HUDEP-2 (cell line): ENCODE results near the gene CRIM1.

Source experiments
- DNase-seq, 76 experiments: peaks; one replicate each; lab custom pipeline; 2025; ENCODE audit not compliant: unreplicated experiment in 76 of 76; lab: John Stamatoyannopoulos, UW

Gene CRIM1

DNA sequence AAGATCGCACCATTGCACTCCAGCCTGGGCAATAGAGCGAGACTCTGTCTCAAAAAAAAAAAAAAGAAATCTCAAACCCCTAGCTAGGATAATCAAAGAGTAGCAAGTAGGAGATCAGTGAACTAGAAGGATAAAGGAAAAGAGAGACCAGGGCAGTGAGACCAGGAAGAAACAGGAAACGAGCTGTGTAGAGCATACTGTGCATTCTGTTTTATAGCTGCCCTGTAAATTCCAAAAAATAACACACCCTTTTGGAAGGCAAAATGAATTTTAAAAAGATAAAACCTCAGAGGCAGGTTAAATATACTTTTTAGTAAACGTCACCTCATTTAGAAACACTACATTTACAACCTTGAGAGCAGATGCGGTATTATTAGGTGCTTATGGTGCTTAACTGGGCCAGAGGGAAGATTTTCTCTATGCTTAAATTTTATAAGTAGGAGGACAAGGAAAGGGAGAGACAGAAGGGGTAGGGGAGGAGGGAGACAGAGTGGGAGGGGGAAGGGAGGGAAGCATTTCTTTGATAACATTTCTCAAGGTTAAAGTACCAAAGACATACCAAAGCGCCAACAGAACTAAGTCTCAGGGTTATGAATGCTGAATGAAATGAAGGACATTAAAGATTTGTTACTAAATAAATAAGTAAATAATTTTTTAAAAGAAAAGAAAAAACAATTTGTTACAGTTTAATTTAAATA is 212.3 kb downstream of the CRIM1 start:
- no peak for DNase-seq

DNA sequence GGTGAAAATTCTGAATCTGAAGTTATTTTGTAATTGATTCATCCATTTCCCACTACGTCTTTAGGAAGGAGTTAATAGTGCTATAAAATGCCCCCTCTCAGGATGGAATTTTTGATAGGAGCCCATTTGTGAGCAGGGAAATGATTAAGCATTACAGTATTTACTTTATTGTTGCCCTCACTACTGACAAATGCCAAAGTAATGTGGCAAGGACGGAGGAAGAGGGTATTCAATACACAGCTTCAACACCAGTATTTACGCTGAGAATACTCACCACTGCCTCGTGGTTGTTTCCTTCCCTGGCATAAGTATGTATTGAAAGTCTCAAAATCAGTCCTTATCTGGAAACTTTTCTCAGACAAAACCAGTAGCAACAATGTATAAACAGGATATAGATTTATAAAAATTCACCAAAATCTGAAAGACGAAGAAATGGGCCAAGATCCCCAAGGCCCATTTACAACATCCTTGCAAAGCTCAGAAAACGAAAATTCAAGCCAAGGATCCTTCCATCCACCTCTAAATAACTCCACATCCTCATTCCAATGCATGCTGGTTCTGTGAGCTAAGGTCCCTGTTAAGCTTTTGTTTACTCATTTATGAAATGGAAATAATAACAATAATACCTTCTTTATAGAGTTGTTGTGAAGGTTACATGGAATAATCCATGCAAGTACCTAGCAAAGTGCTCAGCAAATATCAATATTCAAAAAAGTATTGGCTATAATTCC is 213.1 kb downstream of the CRIM1 start:
- no peak for DNase-seq

DNA sequence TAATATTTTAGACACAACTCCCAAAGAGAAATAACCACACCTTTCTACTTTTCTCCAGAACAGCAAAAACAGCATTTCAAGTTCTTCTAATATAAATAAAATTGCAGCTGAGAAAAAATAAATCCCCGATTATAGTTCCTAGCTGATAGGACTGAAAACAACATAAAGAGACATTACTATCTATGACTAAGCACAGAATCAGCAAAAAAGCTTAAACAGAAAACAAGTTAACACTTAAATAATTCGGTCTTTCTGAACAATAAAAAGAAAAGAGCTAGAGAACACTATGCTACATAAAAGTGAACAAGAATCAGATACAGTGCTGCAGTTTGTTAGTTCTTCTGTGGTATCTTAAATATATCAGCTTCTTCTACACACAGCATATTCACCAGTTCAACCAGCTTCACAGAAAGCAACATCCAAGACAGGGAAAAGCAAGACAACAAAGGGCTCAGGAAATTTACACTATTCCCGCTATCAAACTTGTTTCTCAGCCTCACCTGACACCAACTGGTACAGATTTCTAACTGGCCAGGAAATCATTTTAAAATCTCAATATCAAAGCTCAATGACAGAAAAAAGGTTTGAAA is 213.8 kb downstream of the CRIM1 start:
- no peak for DNase-seq

DNA sequence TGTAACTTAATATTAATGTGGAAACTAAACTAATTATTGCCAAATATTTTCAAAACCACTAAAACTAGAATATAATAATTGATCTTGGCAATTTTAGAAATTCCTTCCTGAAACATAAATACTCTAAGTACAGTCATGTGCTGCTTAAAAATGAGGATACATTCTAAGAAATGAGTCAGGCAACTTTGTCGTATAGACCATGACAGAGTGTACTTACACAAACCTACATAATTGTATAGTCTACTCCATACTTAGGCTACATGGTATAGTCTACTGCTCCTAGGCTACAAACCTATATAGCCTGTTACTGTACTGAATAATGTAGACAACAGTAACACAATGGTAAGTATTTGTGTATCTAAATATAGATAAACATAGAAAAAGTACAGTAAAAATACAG is 214.8 kb downstream of the CRIM1 start:
- no peak for DNase-seq

DNA sequence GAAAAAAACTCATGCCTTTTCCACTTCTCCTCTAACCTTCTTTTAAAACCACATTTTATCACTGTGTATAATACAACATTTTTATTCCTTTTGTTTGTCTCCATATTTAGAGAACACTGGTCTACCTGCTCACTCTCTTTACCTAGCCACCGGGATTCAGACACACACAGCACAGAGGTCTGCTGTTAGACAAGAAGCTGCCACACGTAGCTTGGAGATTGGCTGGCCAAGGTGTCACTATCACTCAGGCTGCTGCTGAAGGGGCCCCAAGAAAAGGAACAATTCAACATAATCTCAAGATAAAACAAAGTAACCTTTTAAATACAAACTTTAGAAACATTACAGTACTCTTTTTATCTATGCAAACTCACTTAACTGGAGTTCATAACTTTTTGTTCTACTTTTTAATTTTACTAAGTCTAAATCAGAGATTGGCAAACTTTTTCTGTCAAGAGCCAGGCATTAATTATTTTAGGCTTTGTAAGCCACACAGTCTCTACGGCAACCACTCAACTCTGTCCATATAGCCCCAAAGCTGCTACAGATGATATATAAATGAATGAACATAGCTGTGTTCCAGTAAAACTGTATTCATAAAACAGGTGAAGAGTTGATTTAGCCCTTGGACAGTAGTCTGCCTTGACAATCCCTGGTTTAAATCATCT is 216.6 kb downstream of the CRIM1 start:
- no peak for DNase-seq

DNA sequence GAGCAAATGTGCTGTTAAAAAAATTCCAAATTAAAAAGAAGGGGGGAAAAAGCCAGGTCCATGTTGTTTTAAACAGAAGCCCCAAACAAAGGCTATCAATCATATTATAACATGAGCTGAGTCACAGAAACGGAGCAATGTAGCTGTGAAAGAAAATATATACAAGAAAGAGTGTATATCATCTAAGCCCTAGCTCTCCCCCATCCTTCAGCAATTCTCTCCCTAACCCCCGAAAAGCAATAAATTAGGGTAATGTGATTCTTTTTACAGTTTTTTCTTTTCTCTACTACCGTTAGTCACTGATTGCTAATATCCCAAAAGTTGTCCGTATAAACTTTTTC is 217.1 kb downstream of the CRIM1 start:
- DNase-seq = no peak

DNA sequence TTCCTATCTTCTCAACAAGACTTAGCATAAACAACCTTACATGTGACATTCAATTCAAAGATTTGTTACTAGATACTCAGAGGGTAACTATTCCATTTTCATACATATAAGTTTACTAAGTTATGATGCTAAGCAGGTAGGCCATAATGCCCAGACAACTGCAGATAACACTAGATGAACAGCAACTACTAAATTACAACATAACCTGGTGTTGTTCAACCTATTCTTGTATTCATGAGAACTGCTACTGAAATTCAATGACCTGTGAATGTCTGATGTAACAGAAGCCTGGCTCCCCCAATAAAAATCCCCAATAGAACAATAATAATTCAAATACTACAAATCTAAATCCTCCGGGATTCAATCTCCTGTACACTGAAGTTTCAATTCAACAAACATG is 217.6 kb downstream of the CRIM1 start:
- DNase-seq = no peak

DNA sequence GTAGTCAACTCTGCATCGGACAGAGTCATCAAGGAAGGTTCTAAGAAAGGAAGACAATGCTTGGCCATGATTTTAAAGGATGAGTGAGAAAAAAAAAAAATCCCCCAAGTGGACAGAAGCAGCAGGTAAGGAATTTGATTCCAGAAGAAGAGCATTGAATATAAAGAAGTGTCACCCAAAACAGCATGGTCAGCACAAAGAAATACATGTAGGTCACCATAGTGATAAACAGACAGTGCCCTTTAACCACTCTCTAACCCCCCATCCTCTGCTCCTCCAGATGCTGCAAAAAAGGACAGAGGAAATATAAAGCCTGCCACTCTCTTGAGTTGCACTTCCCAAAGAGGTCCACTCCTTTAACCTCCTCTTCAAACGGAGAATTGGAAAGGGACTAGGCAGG is 219.0 kb downstream of the CRIM1 start:
- no peak for DNase-seq

DNA sequence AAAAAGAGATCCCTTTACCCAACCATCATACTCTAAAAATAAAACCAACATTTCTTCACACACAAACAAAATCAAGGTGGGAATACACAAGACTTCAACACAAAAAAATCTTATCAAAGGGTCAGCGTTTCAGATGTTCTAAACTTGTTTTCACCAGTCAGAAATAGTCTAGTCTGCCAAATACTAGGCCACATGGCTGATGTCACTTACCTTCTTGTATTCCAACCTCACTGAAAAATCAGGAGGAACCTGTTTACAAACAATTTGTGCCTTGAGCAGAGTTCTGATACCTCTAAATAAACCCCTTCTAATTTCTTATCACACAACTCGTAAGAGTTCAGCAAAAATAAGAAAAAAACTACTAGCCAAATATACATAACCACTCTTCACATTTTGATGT is 222.3 kb downstream of the CRIM1 start:
- DNase-seq = no peak

DNA sequence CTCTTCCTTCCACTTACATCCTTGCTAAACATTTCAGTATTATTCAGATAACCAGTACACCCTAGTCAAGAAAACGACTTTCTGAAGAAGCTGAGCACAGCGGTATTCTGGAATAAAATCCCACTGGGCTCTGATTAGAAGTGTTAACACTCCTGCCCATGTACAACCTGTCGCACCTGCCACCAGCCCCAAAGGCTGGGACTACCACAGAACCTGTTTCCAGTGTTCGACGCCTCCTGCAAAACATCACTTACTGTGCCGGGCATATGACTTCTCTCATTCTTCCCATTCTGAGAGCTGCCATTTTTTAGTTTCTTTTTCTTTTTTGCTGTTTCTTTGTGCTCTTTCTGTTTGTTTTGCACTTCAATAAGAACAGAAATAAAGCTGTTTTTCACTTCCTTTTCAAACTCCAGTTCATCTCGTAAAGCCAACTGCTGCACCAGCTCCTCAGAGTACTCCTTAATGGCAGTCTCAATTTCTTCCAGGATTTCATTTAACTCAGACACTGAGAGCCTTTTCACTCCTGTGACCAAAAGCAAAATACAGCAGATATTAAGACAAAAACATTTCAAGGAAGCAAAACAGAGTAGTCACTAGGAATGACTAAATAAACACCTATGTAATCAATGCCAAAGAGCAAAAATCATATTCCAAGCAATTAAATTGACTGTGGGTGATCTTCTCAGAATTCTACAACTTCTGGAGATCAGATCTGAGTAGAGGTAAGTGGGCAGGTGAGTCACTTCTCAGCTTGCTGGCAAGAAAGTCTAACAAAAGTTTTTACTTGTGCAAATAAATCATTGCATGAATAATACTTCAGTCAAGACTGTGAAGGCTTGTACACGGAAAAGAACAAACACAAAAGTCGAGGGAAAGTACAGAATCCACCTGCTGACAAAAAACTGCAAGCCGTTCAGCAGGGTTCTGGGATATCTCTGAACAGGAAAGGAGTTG is 223.0 kb downstream of the CRIM1 start:
- DNase-seq = no peak

DNA sequence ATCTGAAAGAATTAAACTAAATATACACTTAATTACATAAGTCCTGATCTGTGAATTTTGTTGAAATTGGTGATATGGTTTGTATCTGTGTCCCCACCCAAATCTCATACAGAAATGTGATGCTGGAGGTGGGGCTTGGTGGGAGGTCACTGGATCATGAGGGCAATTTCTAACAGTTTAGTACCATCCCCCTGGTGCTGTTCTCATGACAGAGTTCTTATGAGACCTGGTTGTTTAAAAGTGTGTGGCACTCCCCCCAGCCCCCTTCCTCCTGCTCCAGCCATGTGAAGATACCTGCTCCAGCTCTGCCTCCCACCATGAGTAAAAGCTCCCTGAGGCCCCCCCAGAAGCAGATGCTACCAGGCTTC is 223.7 kb downstream of the CRIM1 start:
- DNase-seq = no peak

DNA sequence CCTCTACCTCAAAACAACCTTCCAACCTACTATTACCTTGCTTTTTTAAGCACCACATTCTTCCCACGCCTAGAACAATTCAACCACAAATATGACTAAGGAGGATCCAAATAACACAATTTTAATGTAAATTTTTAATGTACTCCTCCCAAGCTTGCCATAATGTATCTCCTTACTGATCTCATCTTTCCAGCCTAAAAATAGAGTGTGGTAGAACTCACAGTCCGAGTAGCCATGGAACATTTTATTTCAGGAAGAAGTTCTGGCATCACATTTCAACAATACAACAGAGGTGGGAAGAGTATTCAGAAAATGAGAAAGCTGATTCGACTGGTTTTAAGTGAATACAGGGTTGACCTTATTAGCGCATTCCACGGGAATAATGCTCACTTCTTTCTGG is 227.0 kb downstream of the CRIM1 start:
- DNase-seq = no peak

DNA sequence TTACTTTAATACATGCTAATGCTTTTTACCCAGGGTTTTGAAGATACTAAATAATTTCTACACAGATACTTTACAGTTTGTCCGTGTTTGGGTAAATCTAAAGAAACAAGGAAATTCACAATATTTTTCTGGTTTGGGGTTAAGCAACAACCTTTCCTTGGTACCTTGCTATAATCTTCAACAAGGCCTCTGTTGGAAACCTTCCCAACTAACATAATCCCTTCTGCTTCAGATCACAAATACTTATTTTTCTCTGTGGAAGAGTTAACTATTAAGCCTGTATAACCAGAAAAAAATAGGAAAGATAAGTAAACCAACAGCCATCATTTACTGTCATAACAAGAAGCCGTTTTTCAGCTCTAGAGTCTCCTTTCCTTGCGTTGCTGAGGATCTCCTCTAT is 227.4 kb downstream of the CRIM1 start:
- no peak for DNase-seq

DNA sequence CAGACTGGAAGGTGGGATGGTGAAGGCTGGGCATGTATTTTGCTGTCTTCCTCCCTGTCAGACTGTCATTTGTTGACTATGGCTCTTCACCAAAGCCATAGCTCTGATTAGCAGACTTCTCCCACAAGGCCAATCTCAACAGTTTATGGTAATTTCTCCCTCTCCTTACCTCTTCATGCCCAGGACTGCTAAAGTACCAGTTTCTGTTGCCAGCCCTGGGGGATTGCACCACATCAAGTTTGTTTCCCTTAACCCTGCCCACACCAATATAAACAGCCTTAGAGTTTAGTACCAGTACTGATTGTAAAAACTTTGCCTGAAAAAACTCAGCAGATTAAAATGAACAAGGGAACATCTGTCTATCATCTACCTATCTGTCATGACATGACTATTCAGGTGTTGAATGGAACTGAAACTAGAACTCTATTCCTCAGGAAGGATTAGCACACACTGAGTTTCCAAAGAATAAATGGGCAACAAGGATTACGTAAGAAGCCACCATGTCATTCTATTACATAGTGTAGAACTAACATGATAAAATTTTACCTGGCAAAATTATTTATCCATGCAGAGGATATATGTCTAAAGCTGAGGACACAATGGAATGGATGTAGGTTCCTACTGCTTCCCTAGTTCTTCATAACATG is 228.7 kb downstream of the CRIM1 start:
- no peak for DNase-seq

DNA sequence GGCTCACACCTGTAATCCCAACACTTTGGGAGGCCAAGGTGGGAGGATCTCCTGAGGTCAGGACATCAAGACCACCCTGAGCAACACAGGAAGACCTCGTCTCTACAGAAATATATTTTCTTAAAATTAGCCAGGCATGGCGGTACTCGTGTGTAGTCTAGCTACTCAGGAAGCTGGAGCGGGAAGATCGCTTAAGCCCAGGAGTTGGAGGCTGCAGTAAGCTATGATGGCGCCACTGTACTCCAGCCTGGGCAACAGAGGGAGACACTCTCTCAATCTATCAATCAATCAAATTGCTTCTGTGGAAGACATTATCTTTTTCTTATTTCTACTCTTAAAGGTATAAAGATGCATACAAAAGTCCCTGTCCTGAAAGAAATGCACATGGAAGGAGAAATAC is 231.1 kb downstream of the CRIM1 start:
- no peak for DNase-seq

DNA sequence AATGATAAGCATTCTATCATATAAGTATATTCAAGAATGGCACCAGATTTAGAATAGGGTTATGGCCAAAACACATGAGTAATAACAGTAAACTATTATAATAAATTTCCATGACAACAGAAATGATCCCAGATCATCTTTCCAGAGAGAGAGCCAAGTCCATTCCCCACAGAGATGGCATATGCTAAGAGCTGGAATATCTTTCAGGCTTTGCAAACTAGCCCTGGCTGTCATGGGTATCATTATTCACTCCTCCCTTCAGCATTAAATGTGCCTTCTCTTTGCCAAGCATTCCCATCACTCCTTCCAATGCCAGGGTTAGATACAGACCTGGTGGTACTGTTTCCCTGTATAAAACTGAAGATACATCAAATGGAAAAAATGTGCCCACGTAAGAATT is 231.5 kb downstream of the CRIM1 start:
- DNase-seq = no peak

DNA sequence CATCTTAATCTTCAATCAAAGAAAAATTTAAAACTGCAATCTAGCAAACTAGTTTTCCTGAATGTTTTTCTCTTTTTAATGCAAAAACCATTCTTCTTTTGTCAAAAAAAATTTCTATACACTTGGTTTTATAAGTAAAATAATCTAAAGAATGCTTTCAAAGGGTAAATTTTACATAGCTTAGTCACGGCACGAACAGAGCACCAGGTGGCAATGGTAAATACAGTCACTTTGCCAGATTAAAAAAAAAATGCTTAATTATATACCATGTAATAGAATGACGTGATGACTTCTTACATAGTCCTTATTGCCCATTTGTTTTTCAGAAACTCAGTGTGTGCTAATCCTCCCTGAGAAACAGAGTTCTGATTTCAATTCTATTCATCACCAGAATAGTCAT is 232.0 kb downstream of the CRIM1 start:
- no peak for DNase-seq

DNA sequence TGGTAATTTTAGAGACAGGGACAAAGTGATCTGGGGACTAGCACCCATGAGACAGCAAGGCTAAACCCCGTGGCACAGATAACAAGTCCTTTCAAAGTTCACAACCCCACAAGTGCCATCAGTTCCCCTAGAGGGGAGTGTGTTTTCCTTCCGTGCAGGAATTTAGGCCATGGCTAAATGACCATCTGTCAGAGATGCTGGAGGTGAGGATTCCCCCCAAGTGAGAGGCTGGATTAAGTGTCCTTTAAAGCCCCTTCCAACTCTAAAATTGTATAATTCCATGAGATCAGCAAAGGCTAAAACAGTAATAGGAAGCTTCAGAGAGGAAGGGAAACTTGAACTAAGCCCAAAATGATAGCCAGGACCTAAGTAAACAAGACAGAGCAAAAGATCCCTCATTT is 233.7 kb downstream of the CRIM1 start:
- peak in 1 of 76 experiments; percentile 1 for DNase-seq

DNA sequence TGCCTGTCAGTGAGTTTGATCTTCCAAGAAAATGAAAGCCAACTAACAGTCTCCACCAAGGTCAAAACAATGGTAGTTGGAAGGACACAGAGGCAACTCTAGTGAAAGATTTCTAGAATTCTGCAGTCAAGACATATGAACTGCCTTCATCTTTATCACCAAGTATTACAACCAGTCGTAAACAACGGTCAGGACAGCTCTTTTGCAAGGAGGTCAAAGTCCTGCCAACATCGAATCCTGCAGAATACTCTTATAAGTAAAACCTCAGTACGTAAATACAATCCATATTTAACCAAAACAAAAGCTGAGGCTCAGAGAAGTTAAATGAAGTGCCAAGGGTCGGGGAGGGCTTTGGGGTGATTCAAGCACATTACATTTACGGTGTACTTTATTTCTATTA is 239.3 kb downstream of the CRIM1 start:
- no peak for DNase-seq

DNA sequence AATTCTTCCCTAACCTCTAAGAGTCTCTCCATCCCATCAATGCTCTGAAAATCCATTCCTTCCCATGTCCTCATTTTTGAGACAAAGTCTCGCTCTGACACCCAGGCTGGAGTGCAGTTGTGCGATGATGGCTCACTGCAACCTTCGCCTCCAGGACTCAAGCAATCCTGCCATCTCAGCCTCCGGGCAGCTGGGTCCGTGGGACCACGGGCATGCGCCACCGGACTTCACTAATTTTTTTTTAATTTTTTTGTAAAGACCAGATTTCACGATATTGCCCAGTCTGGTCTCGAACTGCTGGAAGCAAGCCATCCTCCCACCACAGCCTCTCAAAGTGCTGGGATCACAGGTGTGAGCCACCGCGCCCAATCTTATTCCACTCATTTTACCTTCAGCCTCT is 240.8 kb downstream of the CRIM1 start:
- no peak for DNase-seq
